ENCODE results near the gene PTGIS.
A peak's percentile ranks its signal among the peaks of the same experiment; 100 is the strongest.

The PTGIS gene

DNA sequence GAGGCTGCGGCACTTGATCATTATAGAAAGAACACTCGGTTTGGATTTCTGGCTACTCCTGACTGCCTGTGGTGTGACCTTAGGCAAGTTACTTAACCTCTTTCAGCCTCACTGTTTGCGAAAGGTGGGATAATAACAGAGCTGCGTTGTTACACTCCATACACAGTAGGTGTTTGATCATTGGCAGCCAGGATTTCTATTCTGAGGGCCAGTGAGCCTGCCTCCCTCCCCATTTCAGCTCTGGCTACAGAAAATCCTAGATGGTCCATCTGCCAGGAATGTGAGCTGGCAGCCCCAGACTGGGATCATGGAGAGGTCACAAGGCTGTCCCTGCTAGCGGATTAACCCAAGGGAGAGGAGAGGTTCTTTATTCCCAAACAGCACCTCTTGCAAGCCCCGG is 88.2 kb downstream of the PTGIS start:
- Histone ChIP-seq H3K27ac (ENCODE audit: low read length) (no peak overlapping the region), H3K4me3 (ENCODE audit: low read length in 2 of 2) (no peak overlapping the region), H3K36me3 (ENCODE audit: control insufficient read depth in 2 of 2, insufficient read depth in 2 of 2, low read length in 2 of 2) (peaks cover 0 to 10% of the 10 kb centered on the region in 2 donors), H3K27me3 (ENCODE audit: control insufficient read depth in 1 of 2, insufficient read depth in 2 of 2, low read length in 2 of 2) (no peaks in the 10 kb centered on the region), H3K4me1 (ENCODE audit: control insufficient read depth, insufficient read depth, low read length) (peaks cover 39% of the 10 kb centered on the region), H3K9me3 (ENCODE audit: control insufficient read depth in 2 of 2, low read length in 2 of 2) (no peaks in the 10 kb centered on the region), H3K9ac (ENCODE audit: low read length in 2 of 2) (no peak overlapping the region)

GRCh38 chr20:49478754-49479689 is 88.9 kb downstream of the PTGIS start:
- H3K4me3 ChIP-seq (ENCODE audit: low read length in 2 of 2) = no peak overlapping the region
- H3K9ac ChIP-seq (ENCODE audit: low read length in 2 of 2) = no peak overlapping the region
- peaks cover 0 to 13% of the 10 kb centered on the region in 2 donors for H3K36me3 ChIP-seq (ENCODE audit: control insufficient read depth in 2 of 2, insufficient read depth in 2 of 2, low read length in 2 of 2)
- H3K4me1 ChIP-seq (ENCODE audit: control insufficient read depth, insufficient read depth, low read length) = peaks cover 34% of the 10 kb centered on the region
- H3K27ac ChIP-seq (ENCODE audit: low read length) = no peak overlapping the region
- H3K9me3 ChIP-seq (ENCODE audit: control insufficient read depth in 2 of 2, low read length in 2 of 2) = no peaks in the 10 kb centered on the region
- no peaks in the 10 kb centered on the region for H3K27me3 ChIP-seq (ENCODE audit: control insufficient read depth in 1 of 2, insufficient read depth in 2 of 2, low read length in 2 of 2)

- Histone ChIP-seq H3K27ac (ENCODE audit: low read length) (no peak overlapping the region), H3K4me1 (ENCODE audit: control insufficient read depth, insufficient read depth, low read length) (peaks cover 28% of the 10 kb centered on the region), H3K27me3 (ENCODE audit: control insufficient read depth in 1 of 2, insufficient read depth in 2 of 2, low read length in 2 of 2) (no peaks in the 10 kb centered on the region)
Measured at GRCh38 chr20:49478266-49478665, 89.7 kb downstream of the PTGIS start.

DNA sequence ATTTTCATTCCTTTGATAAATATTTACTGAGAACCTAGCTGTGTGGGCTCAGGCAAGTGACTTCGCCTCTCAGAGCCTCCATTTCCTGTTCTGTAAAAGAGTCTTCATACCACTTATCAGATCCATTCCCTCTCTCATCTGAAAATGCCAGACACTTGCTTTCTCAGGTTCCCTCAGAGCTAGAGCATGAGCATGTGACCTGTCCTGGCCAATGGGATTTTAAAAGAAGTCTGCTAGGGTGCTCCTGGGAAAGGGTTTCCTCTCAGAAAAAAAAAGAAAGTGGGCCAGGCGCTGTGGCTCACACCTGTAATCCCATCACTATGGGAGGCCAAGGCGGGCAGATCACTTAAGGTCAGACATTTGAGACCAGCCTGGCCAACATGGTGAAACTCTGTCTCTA is 90.7 kb downstream of the PTGIS start:
- Histone ChIP-seq H3K4me1 (ENCODE audit: control insufficient read depth, insufficient read depth, low read length) (peaks cover 20% of the 10 kb centered on the region), H3K4me3 (ENCODE audit: low read length in 2 of 2) (no peak overlapping the region), H3K27me3 (ENCODE audit: control insufficient read depth in 1 of 2, insufficient read depth in 2 of 2, low read length in 2 of 2) (no peaks in the 10 kb centered on the region), H3K27ac (ENCODE audit: low read length) (no peak overlapping the region), H3K9me3 (ENCODE audit: control insufficient read depth in 2 of 2, low read length in 2 of 2) (no peaks in the 10 kb centered on the region), H3K9ac (ENCODE audit: low read length in 2 of 2) (no peak overlapping the region), H3K36me3 (ENCODE audit: control insufficient read depth in 2 of 2, insufficient read depth in 2 of 2, low read length in 2 of 2) (peaks cover 0 to 15% of the 10 kb centered on the region in 2 donors)

More at GRCh38 chr20:49478266-49478665, 89.7 kb downstream of the PTGIS start:
- Histone ChIP-seq H3K9me3 (ENCODE audit: control insufficient read depth in 2 of 2, low read length in 2 of 2) (no peaks in the 10 kb centered on the region), H3K9ac (ENCODE audit: low read length in 2 of 2) (no peak overlapping the region), H3K36me3 (ENCODE audit: control insufficient read depth in 2 of 2, insufficient read depth in 2 of 2, low read length in 2 of 2) (peaks cover 0 to 13% of the 10 kb centered on the region in 2 donors), H3K4me3 (ENCODE audit: low read length in 2 of 2) (peak overlapping the region in 1 of 2 donors; percentile 8)

- no peak overlapping the region for H3K27ac ChIP-seq (ENCODE audit: low read length)
- peaks cover 11% of the 10 kb centered on the region for H3K4me1 ChIP-seq (ENCODE audit: control insufficient read depth, insufficient read depth, low read length)
- no peaks in the 10 kb centered on the region for H3K9me3 ChIP-seq (ENCODE audit: control insufficient read depth in 2 of 2, low read length in 2 of 2)
- no peaks in the 10 kb centered on the region for H3K27me3 ChIP-seq (ENCODE audit: control insufficient read depth in 1 of 2, insufficient read depth in 2 of 2, low read length in 2 of 2)
- no peak overlapping the region for H3K9ac ChIP-seq (ENCODE audit: low read length in 2 of 2)
- peaks cover 0 to 11% of the 10 kb centered on the region in 2 donors for H3K36me3 ChIP-seq (ENCODE audit: control insufficient read depth in 2 of 2, insufficient read depth in 2 of 2, low read length in 2 of 2)
- H3K4me3 ChIP-seq (ENCODE audit: low read length in 2 of 2) = no peak overlapping the region
Measured at GRCh38 chr20:49476016-49476355, 92.0 kb downstream of the PTGIS start.

DNA sequence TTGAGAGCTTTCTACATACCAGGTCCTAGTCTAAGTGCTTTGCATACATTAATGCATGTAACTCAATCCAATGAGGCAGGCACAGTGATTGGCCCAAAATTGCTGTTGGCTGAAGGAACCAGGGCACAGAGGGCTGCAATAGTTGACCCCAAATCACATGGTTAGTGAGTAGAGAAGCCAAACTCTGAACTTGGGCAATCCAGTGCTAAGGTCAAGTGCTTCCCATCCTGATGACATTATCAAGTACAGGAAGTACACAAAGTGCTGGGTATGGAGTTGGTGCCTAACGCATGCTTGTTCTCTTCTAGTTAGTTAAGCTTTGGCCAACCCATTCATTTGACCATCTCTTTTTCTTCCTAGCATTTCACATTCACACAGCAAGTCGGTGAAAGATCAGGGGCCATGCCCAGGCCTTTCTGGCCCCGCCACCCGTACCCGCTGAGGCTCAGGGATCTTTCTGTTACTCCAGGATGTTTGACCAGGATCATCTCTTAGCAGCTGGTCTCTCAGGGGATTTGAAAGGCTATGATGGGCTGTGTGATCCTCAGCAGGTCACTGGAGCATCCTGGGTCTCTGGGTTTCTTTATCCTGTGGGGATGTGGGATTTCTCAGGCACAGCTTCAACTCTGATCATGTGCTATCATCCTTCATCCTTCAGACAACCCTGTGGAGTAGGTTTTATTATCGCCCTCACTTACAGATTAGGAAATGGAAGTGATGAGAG is 92.5 kb downstream of the PTGIS start:
- Histone ChIP-seq H3K9me3 (ENCODE audit: control insufficient read depth in 2 of 2, low read length in 2 of 2) (no peaks in the 10 kb centered on the region), H3K27me3 (ENCODE audit: control insufficient read depth in 1 of 2, insufficient read depth in 2 of 2, low read length in 2 of 2) (no peaks in the 10 kb centered on the region), H3K9ac (ENCODE audit: low read length in 2 of 2) (no peak overlapping the region), H3K27ac (ENCODE audit: low read length) (no peak overlapping the region), H3K4me1 (ENCODE audit: control insufficient read depth, insufficient read depth, low read length) (peaks cover 8% of the 10 kb centered on the region), H3K36me3 (ENCODE audit: control insufficient read depth in 2 of 2, insufficient read depth in 2 of 2, low read length in 2 of 2) (peaks cover 0 to 13% of the 10 kb centered on the region in 2 donors), H3K4me3 (ENCODE audit: low read length in 2 of 2) (no peak overlapping the region)

DNA sequence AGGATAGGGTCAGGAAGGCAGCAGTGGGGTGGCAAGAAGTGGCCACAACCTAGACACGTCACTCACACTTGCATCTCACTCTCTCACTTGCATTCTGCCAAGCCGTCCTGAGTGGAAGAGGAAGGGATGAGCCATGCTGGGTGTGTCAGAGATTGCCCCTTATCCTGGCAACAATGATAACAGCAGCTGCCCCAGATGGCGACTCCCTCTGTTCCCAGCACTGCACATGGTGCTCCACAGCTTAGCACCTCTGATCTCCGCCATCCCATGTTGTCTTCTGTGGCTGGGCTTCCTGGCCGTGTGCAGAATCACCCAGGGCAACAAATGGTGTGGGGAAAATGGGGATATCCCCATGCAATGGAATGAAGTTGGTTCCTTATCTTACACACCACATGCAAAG is 96.5 kb downstream of the PTGIS start:
- no peaks in the 10 kb centered on the region for H3K9me3 ChIP-seq (ENCODE audit: control insufficient read depth in 2 of 2, low read length in 2 of 2)
- H3K4me3 ChIP-seq (ENCODE audit: low read length in 2 of 2) = no peak overlapping the region
- H3K4me1 ChIP-seq (ENCODE audit: control insufficient read depth, insufficient read depth, low read length) = peaks cover 2% of the 10 kb centered on the region
- no peak overlapping the region for H3K27ac ChIP-seq (ENCODE audit: low read length)
- H3K36me3 ChIP-seq (ENCODE audit: control insufficient read depth in 2 of 2, insufficient read depth in 2 of 2, low read length in 2 of 2) = peaks cover 0 to 10% of the 10 kb centered on the region in 2 donors
- H3K9ac ChIP-seq (ENCODE audit: low read length in 2 of 2) = no peak overlapping the region
- no peaks in the 10 kb centered on the region for H3K27me3 ChIP-seq (ENCODE audit: control insufficient read depth in 1 of 2, insufficient read depth in 2 of 2, low read length in 2 of 2)

- Histone ChIP-seq H3K9me3 (ENCODE audit: control insufficient read depth in 2 of 2, low read length in 2 of 2) (no peaks in the 10 kb centered on the region), H3K27me3 (ENCODE audit: control insufficient read depth in 1 of 2, insufficient read depth in 2 of 2, low read length in 2 of 2) (no peaks in the 10 kb centered on the region), H3K4me3 (ENCODE audit: low read length in 2 of 2) (no peak overlapping the region), H3K27ac (ENCODE audit: low read length) (no peak overlapping the region), H3K9ac (ENCODE audit: low read length in 2 of 2) (no peak overlapping the region), H3K4me1 (ENCODE audit: control insufficient read depth, insufficient read depth, low read length) (peaks cover 2% of the 10 kb centered on the region), H3K36me3 (ENCODE audit: control insufficient read depth in 2 of 2, insufficient read depth in 2 of 2, low read length in 2 of 2) (peaks cover 0 to 10% of the 10 kb centered on the region in 2 donors)
Measured at GRCh38 chr20:49470922-49471321, 97.0 kb downstream of the PTGIS start.

DNA sequence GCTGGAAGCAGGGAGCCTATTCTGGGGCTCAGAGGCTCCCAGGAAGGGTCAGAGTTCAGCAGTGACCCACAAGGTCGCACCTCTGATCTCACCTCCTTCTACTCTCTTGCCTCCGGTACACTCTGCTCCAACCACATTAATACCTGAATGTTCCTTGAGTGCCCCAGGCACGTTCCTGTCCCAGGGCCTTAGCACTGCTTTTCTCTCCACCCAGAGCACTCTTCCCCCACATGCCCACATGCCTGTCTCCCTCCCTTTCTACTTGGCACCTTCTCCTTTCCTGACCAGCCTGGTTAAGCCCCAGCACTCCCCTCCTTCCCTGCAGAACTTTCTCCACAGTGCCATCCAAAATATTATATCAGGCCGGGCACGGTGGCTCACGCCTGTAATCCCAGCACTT is 98.9 kb downstream of the PTGIS start:
- no peak overlapping the region for H3K27ac ChIP-seq (ENCODE audit: low read length)
- no peak overlapping the region for H3K9ac ChIP-seq (ENCODE audit: low read length in 2 of 2)
- H3K9me3 ChIP-seq (ENCODE audit: control insufficient read depth in 2 of 2, low read length in 2 of 2) = no peaks in the 10 kb centered on the region
- H3K4me1 ChIP-seq (ENCODE audit: control insufficient read depth, insufficient read depth, low read length) = peaks cover 4% of the 10 kb centered on the region
- no peaks in the 10 kb centered on the region for H3K27me3 ChIP-seq (ENCODE audit: control insufficient read depth in 1 of 2, insufficient read depth in 2 of 2, low read length in 2 of 2)
- H3K36me3 ChIP-seq (ENCODE audit: control insufficient read depth in 2 of 2, insufficient read depth in 2 of 2, low read length in 2 of 2) = peaks cover 0 to 4% of the 10 kb centered on the region in 2 donors
- no peak overlapping the region for H3K4me3 ChIP-seq (ENCODE audit: low read length in 2 of 2)

DNA sequence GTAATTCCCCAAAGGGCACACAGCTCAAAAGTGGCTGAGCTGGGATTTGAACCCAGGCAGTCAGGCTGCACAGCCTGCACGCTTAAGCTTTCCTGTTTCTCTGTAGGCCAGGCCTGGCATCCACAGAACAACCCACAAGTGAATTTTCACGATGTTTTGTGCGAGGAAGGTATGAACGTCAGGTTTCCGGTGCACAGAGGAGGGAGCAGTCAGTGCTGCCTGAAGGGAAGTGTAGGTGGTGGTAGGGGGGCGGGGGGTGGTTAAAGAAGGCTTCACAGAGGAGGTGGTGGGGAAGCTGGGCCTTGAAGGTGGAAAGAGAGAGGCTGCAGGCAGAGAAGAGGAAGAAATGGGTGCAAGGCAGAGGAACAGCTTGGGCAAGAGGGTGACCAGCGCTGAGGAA is 99.5 kb downstream of the PTGIS start:
- Histone ChIP-seq H3K9me3 (ENCODE audit: control insufficient read depth in 2 of 2, low read length in 2 of 2) (no peaks in the 10 kb centered on the region), H3K4me1 (ENCODE audit: control insufficient read depth, insufficient read depth, low read length) (peaks cover 4% of the 10 kb centered on the region), H3K27ac (ENCODE audit: low read length) (no peak overlapping the region), H3K9ac (ENCODE audit: low read length in 2 of 2) (no peak overlapping the region), H3K36me3 (ENCODE audit: control insufficient read depth in 2 of 2, insufficient read depth in 2 of 2, low read length in 2 of 2) (peaks cover 0 to 4% of the 10 kb centered on the region in 2 donors), H3K4me3 (ENCODE audit: low read length in 2 of 2) (no peak overlapping the region), H3K27me3 (ENCODE audit: control insufficient read depth in 1 of 2, insufficient read depth in 2 of 2, low read length in 2 of 2) (no peaks in the 10 kb centered on the region)
